Activated naive CD4-positive, alpha-beta T cell treated with anti-CD3 and anti-CD28 coated beads, Interleukin-2, amount 50 U/mL, for 16 hours (primary cell): Measurements from ENCODE around the gene ZCCHC24.

Source experiments
- DNase-seq: peaks from one replicate; pipeline ENCODE4 v3.0.0-alpha.2; 2020

The ZCCHC24 gene

GRCh38 chr10:79380125-79380945, 65.1 kb downstream of the ZCCHC24 start:
- DNase-seq, result no peak

- no peak for DNase-seq
These were observed 65.8 kb downstream of the ZCCHC24 start for GRCh38 chr10:79379512-79380124.

DNA sequence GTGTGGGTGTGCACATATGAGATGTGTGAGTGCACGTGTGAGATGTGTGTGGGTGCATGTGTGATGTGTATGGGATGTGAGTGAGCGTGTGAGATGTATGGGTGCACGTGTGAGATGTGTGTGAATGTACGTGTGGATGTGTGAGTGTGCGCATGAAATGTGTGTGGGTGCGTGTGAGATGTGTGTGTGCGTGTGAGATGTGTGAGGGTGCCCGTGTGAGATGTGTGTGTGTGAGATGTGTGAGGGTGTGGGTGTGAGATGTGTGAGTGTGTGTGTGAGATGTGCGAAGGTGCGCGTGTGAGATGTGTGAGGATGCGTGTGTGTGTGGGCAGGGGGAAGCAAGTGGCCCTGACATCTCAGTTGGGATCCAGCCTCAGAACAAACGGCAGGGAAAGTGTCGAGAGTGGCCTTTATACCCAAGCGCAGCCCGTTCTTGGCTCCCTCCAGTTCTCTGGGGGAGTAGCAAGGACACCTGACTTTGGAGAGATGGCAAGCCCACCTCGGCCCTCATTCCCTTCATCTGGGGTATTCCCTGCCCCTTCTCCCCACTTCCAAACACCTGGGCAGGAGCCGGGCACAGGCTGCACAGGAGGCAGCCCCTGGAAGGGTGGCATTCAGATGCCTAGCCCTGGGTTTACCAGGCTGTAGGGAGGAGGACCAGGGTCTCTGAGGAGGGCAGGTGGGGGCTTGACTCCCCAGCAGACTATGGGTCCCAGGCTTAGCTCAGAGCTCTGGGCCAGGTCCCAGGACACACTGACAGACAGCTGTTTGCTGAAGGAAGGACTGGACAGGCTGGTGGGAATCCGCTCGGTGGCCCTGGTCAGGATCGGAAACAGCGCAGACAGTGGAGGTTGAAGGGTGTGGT, 66.5 kb downstream of the ZCCHC24 start:
- no peak for DNase-seq

DNA sequence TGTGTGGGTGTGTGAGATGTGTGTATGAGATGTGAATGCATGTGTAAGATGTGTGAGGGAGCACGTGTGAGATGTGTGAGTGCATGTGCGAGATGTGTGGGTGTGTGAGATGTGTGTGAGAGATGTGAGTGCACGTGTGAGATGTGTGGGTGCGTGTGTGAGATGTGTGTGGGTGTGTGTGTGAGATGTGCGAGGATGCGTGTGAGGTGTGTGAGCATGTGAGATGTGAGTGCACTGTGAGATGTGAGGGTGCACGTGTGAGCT, 67.1 kb downstream of the ZCCHC24 start:
- DNase-seq, result no peak

- DNase-seq, result no peak
These were observed 67.7 kb downstream of the ZCCHC24 start for GRCh38 chr10:79377557-79378382.

GRCh38 chr10:79376751-79377556, 68.5 kb downstream of the ZCCHC24 start:
- DNase-seq, result no peak

GRCh38 chr10:79376078-79376628, 69.3 kb downstream of the ZCCHC24 start:
- DNase-seq, result no peak

DNA sequence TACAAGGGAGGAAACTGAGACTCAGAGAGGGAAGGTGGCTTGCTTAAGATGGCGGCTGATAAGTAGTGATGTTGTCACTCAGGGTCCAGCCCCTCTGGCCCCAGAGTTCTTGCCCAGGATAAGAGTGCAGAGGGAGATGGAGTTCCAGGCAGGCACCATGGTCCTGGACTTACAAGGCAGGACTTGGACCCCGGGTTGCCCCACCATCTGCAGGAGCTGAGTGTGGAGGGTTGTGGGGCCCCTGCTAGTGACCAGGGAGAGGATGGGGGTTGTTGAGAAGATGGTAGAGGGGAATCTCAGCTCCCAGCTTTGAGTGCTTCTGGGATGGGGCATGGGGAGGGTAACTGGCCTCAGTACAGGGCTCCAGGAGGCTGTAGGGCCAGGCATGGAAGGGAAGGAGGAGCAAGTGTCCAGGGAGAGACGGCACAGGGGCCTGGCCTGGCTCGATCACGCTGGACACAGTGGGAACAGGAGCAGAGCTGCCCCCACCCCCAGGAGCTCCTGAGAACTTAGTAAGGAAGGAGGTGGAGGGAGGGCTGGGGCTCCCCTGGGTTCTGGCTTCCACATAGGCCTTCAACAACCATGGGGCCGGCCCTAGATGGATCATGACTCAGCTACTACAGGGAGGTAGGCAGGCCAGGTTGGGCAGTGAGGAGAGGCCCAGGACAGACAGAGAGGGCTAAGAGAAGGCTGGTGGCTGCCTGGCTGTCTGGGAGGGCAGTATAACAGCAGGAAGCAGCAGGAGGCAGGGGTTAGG, 69.9 kb downstream of the ZCCHC24 start:
- DNase-seq, result no peak

- DNase-seq, result peak; percentile 71
These were observed 70.9 kb downstream of the ZCCHC24 start for GRCh38 chr10:79374312-79375191.

GRCh38 chr10:79372871-79373270, 72.6 kb downstream of the ZCCHC24 start:
- no peak for DNase-seq

- no peak for DNase-seq
These were observed 77.8 kb downstream of the ZCCHC24 start for GRCh38 chr10:79367426-79368189.

GRCh38 chr10:79361726-79362397, 83.6 kb downstream of the ZCCHC24 start:
- no peak for DNase-seq

DNA sequence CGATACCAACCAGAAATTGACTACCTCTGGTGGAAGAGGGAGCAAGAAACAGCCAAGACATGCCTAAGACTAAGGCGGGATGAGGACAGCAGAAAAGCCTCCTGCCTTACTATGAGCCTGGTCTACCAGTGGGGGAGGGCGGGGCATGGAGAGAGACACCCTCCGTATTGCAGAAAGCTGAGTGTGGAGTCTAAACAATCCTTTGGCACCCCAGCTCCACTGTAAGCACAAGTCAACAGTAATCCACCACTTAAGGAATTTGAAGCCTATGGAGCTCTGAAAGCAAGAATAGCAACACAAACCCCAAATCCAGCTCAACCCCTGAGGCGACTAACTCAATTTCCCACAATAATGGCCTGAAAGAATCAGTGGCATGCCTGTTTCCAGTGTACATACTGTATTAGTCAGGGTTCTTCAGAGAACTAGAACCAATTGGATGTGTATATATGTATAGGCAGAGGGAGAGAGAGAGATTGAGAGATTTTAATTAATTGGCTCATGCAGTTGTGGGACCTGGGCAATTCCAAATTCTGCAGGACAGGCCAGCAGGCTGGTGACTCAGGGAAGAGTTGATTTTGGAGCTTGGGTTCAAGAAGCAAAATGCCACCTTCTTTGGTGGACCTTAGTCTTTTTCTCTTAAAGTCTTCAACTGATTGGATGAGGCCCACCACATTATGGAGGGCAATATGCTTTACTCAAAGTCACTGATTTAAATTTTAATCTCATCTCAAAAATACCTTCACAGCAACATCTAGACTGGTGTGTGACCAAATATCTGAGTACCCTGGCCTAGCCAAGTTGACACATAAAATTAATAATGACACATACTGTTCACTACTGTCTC, 84.7 kb downstream of the ZCCHC24 start:
- DNase-seq, result no peak

DNA sequence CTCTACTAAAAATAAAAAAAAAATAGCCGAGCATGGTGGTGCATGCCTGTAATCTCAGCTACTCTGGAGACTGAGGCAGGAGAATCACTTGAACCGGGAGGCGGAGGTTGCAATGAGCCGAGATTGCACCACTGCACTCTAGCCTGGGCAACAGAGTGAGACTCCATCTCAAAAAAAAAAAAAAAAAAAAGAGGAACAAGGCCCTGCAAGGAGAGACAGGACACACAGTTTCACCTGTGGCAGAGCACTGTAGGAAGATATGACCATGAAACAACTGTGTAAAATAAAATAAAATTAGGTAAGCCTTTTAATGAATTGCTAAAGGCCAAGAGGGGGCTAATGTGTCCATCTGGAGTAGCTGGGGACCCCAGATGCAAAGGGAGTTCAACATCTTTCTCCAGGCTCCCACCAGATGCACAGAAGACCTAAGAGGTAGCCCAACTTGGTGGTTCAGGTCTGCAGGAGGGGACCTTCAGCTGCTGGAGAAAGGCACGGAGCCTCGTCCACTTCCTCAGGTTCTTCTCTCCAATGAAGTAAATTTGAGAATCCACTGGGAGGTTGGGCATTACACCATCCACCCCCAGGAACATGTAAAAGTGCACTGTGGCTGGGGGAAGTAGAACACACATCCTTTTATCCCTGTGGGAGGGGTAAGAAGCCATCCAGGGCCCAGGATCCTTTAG, 85.5 kb downstream of the ZCCHC24 start:
- DNase-seq, result no peak

GRCh38 chr10:79358811-79359210, 86.6 kb downstream of the ZCCHC24 start:
- DNase-seq, result no peak

- no peak for DNase-seq
These were observed 88.2 kb downstream of the ZCCHC24 start for GRCh38 chr10:79357180-79357579.

- DNase-seq, result no peak
These were observed 89.3 kb downstream of the ZCCHC24 start for GRCh38 chr10:79356104-79356503.
